GM12891 (cell line): ENCODE results near the gene LAMA2.

Source experiments
- DNase-seq: peaks from one replicate; pipeline ENCODE4 v3.0.0; 2011; ENCODE audit warnings: low spot score; ENCODE audit not compliant: insufficient read length
- FAIRE-seq: peaks from 2 replicates; lab custom pipeline; 2011; peaks lifted over from hg19 to GRCh38; lab: Jason Lieb, UNC
- PAX5 ChIP-seq: IDR thresholded peaks from 2 replicates; pipeline ENCODE4 v1.6.1; 2011; ENCODE audit warnings: low read length, moderate library complexity, mild to moderate bottlenecking; ENCODE audit not compliant: insufficient read depth, severe bottlenecking
- POLR2A ChIP-seq: IDR thresholded peaks from 2 replicates; pipeline ENCODE4 v1.6.1; 2011; ENCODE audit warnings: low read depth, low read length, control low read depth
- POLR2AphosphoS5 ChIP-seq: IDR thresholded peaks from 2 replicates; pipeline ENCODE4 v1.6.1; 2011; ENCODE audit warnings: low read depth, low read length, control low read depth
- POU2F2 ChIP-seq: IDR thresholded peaks from 2 replicates; pipeline ENCODE4 v1.6.1; 2011; ENCODE audit warnings: low read depth, mild to moderate bottlenecking, control low read depth, low read length, moderate library complexity
- SPI1 ChIP-seq: IDR thresholded peaks from 2 replicates; pipeline ENCODE4 v1.6.1; 2011; ENCODE audit warnings: low read depth, low read length, control low read depth
- TAF1 ChIP-seq: IDR thresholded peaks from 2 replicates; pipeline ENCODE4 v1.6.1; 2011; ENCODE audit warnings: low read depth, low read length, control low read depth

LAMA2 gene

DNA sequence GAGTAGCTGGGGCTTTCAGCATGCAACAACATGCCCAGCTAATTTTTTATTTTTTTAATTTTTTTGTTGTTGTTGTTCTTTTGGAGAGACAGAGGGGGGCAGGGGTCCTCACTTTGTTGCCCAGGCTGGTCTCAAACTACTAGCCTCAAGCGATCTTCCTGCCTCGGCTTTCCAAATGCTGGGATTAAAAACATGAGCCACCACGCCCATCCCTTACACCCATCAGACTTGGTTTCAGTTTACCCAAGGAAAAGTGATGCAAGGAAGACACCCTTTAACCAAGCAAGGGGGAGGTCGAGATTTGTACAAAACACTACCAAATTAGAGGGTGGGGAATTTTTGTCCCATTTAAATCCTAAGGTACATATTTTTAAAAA is 616.9 kb downstream of the LAMA2 start:
- no peak for FAIRE-seq

GRCh38 chr6:129500958-129501739 is 618.2 kb downstream of the LAMA2 start:
- TF ChIP-seq PAX5 (no peak), POLR2AphosphoS5 (no peak), POLR2A (no peak), SPI1 (no peak), POU2F2 (no peak), TAF1 (no peak)
- no peak for FAIRE-seq
- DNase-seq = no peak

More for the DNA sequence above, 616.9 kb downstream of the LAMA2 start:
- no peak for DNase-seq
- no peak for TF ChIP-seq POLR2AphosphoS5
- TF ChIP-seq SPI1 = no peak
- no peak for TF ChIP-seq PAX5
- no peak for TF ChIP-seq POLR2A
- no peak for TF ChIP-seq TAF1
- TF ChIP-seq POU2F2 = no peak

- DNase-seq (no peak), FAIRE-seq (no peak)
- TF ChIP-seq POU2F2 (no peak), POLR2AphosphoS5 (no peak), PAX5 (no peak)
Observed at GRCh38 chr6:129501740-129502660, 619.1 kb downstream of the LAMA2 start.

DNA sequence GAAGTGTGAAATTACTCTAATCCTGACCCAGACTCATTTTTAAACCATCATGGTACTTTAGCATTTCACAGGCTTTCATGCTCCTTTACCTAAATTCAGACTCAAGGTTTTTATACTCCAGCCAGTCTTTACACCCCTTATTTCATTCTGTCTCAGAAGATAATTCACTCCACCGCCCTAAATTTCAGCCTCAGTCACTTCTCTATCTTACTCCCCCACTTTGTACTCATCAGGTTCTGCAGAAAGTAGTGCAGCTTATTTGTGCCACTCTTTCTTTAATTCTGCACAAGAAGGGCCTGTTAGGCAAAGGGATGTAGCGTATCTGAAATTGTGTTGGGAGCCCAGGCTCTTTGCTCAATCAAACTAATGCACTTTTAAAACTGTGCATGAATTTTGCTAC is 621.5 kb downstream of the LAMA2 start:
- FAIRE-seq = no peak
- no peak for DNase-seq
- TF ChIP-seq POLR2A = no peak
- TF ChIP-seq PAX5 = no peak
- no peak for TF ChIP-seq SPI1
- TF ChIP-seq TAF1 = no peak
- no peak for TF ChIP-seq POLR2AphosphoS5
- TF ChIP-seq POU2F2 = no peak

DNA sequence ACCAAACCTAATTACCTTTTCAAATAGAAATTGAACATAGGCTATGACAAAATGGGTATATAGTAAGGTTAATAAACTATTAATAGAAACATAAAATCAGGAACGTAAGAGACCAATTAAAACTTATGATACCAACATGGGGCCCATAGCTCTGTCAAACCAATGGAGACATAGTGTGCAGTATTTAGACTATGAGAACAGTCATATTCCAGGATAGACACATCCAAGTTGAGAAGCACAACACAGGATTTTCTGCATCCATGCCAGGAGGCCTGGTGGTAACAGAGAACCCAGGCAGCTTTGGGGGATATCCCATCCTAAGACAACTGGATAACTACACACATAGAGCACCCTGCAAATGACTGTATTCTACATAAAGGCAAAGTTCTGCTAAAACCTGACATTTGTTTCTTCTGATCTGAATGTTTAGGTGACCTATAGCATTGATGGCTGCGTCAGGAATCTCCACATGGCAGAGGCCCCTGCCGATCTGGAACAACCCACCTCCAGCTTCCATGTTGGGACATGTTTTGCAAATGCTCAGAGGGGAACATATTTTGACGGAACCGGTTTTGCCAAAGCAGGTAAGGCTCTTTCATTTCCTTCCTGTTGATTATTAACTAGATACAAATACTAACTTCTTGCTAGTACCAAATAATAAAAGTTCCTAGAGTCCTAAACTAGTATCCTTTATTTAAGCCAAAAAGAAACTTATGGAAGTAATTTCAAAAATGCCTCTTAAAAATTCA is 624.3 kb downstream of the LAMA2 start:
- TF ChIP-seq POLR2AphosphoS5 = no peak
- FAIRE-seq (no peak), DNase-seq (no peak)

- FAIRE-seq (no peak), DNase-seq (no peak)
- TF ChIP-seq SPI1 = no peak
- no peak for TF ChIP-seq PAX5
- TF ChIP-seq POLR2AphosphoS5 = no peak
- TF ChIP-seq TAF1 = no peak
- no peak for TF ChIP-seq POLR2A
- TF ChIP-seq POU2F2 = no peak
Observed at GRCh38 chr6:129507846-129508245, 624.9 kb downstream of the LAMA2 start.

- TF ChIP-seq POU2F2 (no peak), POLR2A (no peak), TAF1 (no peak), SPI1 (no peak), PAX5 (no peak), POLR2AphosphoS5 (no peak)
- FAIRE-seq (no peak), DNase-seq (no peak)
Observed at GRCh38 chr6:129508477-129509145, 625.7 kb downstream of the LAMA2 start.

DNA sequence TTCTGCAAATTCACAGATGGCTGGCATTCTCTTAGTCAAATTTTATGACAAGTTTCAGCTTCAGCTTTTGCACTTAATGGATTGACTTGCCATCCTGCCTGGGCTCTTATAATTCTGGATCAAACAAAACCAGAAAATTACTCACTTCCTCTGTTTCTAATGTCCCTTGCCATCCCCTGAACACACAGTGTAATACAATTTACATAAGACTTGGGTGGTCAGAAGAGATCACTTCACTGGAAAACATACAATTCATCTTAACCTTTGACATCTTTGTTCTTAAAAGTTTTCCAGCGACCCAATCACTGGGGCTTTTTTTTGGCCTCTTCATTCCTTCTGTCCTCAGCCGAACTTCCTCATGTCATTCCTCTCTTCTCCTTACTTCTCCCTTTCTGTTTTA is 628.0 kb downstream of the LAMA2 start:
- DNase-seq (no peak), FAIRE-seq (no peak)
- TF ChIP-seq SPI1 = 0 out of 2 replicates have a peak, but pooled peaks have one; percentile 21
- no peak for TF ChIP-seq POU2F2

DNA sequence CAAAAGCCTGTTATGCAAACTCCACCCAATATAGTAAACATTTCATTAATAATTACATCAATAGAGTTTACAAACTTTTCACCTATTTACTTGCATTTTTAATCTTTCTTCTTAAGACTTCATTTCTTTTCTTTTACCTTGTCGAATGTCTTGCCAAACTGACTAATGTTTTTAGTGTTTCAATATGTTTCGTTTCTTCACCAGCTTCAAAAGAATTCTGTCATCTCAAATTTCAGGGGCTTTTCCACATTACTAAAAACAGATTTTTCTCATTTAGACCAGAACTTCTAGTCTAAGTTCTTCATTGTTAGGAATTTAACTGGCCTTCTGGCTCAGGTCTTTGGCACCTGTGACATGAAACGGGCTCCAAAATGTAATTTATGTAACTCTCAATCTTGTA is 630.5 kb downstream of the LAMA2 start:
- DNase-seq (no peak), FAIRE-seq (no peak)
- TF ChIP-seq TAF1 (no peak), POLR2AphosphoS5 (no peak), PAX5 (no peak), POU2F2 (no peak), POLR2A (no peak), SPI1 (no peak)

GRCh38 chr6:129515004-129515403 is 632.1 kb downstream of the LAMA2 start:
- no peak for FAIRE-seq
- TF ChIP-seq PAX5 (no peak), POLR2A (no peak), POU2F2 (no peak), TAF1 (no peak), POLR2AphosphoS5 (no peak), SPI1 (no peak)

More at GRCh38 chr6:129515004-129515403, 632.1 kb downstream of the LAMA2 start:
- DNase-seq = no peak
